Activated CD8-positive, alpha-beta memory T cell treated with anti-CD3 and anti-CD28 coated beads, Interleukin-2, amount 50 U/mL, for 4 hours (primary cell): ENCODE data around the gene MEGF11.

Experiments
- DNase-seq: peaks from one replicate; pipeline ENCODE4 v3.0.0-alpha.2; 2020

MEGF11 gene

DNA sequence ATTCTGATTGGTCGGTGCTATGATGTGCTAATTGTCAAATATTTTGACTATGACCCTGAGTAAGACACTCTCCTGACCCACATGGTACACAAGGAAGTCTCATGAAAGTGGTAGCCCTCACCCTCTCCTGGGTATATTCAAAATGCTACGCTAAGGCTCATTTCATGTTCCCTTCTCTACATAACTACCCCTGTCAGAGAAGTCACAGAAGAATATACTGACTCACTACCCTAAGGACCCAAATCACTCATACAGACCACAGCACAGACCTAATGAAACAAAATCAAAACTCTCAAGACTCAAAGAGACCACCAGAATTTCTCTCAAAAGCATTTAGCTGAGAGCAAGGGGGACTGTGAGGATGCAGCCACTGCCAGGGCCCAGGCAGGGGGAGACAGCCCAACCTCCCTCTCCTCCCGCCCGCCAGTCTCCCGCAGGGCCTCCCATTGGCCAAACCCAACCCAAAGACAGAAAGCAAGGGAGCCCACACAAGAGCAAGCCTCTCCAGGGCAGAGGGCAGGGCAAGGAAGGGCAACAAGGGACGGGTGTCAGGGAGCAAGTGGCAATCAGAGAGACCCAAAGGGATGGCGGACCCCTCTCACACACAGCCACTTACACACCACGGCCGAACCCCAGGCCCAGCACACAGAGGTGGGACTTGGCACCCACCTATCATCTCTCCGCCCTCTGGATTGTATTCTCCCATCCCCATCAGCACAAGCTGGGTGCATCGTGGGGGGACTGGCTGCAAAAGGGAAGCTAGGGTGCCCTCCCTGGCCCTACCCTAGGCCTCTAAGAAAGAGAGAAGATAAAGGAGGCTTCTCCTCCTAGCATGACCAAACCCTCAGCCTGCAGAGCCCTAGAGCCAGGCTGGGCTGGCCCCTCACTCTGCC is 41.6 kb downstream of the MEGF11 start:
- no peak for DNase-seq

DNA sequence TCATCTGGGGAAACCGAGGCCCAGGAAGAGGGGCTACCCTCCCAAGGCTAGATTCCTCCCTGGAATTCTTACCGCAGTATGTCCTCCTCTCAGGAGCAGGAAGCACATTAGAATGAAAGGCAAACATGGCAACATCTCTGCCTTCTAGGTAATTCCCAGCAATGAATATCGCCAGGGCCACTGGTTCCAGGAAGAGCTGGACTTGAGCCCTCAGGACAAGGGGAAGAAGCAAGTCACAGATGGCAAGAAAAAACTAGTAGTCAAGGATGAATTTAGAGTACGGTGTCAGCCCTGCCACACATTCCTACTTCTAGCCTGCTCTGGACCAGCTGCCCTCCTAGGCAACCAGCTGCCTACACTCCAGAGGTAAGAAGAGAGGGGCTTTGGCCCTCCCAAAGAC is 42.9 kb downstream of the MEGF11 start:
- DNase-seq: no peak

DNA sequence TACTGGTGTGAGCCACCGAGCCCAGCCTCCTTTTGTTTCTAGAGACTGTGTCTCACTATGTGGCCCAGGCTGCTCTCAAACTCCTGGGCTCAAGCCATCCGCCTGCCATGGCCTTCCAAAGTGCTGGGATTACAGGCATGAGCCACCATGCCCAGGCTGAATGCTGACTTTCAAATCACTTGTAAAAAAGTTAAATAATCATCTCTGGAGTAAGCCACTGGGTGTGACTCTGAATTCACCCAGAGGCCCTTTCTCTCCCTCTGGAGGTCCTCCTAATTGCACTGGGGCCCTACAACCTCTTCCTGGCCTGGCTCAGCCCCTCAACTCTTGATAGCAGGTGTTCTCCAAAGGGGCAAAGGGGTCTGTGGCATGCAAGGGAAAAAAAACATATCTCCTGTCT is 54.8 kb downstream of the MEGF11 start:
- no peak for DNase-seq

DNA sequence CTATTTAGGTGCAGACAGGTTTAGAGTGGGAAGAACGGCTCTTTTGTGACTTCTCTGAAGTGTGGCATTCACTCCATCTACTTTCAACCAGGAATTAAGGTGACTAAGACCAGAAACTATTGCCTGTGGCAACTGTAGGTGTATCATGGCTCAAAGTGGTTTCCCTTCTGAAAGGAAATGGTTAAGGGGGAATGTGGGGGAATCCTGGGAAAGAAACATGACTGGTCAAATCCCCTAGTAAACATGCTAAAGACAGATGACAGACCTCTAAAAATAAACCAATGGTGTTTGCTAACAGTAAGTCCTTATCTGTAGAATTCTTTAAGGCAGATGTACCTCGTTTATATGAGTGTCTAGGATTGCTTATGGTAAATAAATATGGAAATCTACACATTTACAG is 56.9 kb downstream of the MEGF11 start:
- no peak for DNase-seq

DNA sequence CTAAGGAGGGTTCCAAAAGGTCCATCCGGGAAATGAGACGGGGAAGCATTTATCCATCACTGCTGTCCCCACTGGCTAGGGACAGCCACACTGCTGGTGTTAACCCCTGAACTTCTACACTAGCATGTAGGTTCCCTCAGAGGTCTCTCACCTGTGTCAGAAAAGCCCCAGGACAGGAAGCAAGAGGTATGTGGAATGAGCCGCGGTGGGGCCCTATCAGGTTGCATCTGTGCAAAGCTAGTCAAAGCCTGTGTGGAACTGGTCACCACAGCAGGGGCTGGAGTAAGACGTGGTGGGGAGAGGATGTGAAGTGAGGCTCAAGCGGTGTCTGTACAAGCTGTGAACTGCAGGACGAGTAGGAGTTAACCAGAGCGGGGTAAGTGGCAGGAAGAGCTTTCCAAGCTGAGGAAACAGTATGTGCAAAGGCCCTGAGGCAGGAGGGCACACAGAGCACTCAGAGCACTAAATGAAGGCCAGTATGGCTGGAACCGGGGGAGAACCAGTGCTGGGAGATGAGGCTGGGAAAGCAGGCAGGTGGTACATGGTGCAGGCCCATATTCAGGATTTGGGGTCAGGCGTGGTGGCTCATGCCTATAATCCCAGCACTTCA is 57.8 kb downstream of the MEGF11 start:
- no peak for DNase-seq

DNA sequence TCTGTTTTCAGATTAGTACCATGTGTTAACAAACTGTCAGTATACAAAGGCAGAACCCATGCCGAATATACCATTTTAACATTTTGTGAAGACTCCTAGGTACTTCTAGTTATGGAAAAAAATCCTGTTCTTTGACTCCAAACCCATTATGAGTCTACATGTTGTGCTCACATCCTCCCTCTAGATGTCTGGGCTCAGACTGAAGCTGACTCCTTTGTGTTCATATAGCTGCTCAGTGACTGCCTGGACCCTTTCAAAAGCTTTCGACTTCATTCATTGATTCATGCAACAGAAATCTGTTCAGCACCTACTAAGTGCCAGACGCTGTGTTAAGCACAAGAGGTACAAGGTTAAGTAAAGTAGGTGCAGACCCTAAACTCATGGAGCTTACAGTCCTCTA is 60.5 kb downstream of the MEGF11 start:
- DNase-seq: no peak

DNA sequence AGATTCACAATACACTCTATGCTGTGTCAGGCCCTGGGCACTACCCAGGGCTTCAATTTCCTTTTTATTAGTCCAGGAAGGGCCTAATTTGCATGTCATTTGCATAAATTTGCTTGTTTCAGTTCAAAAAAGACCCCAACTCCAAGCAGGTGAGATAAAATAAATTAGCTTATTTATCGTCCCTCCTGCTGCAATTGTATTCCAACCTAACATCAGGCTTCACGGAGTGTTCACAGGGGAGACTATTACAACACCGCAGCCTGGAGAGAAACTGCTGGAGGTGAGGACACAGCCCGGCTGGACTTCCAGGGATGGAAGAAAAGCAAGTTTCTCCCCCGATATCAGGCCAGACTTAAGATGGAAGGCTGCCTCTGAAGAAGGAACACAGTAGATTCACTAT is 62.8 kb downstream of the MEGF11 start:
- DNase-seq: no peak

DNA sequence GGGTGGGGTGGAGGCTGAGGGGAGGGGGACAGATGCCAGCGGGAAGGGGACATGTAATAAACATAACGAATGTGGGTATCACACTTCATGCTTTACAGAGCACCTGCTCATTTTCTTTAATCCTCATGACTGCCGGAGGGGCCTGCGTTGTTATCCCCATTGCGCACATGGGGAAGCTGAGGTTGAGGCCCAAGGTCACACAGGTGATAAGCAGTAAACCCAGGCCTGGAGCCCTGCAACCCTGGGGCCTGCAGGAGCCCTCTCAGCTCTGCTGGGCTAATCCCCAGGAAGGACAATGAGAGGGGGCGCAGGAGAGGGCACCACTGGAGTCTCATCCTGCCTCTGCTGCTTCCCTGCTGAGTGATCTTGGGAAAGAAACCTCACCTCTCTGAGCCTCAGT is 64.3 kb downstream of the MEGF11 start:
- no peak for DNase-seq

DNA sequence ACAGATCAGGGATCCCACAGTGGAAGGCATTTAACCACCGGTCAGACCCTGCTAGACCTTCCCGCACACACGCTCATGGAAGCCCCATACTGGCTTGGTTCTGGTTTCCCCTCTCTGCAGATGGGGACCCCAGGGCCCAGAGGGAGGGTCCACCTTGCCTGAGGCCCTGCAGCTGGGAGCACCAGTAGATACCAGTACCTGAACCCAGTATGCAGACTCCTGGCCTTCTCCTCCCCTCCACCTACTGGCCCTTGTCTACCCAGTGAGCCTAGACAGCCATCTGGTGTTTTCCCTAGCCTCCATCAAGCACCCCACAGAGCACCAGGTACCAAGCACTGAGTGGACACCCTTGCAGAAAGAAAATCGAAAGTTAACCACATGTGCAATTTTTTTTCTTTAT is 65.1 kb downstream of the MEGF11 start:
- DNase-seq: no peak

DNA sequence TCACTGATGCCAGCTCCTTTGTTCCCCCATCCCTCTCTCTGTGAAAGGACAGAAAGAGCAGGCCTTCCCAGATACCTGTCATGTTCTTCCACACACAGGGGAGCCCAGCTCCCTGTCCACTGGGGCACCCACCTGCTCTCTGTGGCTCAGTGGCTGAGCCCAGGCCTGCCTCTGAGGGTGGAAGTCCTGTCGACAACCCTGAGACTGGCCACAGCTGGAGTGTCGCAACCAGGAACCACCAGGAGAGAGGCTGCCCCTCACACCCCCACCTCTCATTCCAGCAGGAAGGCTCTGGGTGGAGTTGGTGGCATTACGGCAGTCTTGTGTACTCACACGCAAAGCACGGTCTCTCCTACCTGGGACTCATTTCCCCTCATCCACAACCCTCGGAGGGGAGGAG is 66.3 kb downstream of the MEGF11 start:
- DNase-seq: no peak

DNA sequence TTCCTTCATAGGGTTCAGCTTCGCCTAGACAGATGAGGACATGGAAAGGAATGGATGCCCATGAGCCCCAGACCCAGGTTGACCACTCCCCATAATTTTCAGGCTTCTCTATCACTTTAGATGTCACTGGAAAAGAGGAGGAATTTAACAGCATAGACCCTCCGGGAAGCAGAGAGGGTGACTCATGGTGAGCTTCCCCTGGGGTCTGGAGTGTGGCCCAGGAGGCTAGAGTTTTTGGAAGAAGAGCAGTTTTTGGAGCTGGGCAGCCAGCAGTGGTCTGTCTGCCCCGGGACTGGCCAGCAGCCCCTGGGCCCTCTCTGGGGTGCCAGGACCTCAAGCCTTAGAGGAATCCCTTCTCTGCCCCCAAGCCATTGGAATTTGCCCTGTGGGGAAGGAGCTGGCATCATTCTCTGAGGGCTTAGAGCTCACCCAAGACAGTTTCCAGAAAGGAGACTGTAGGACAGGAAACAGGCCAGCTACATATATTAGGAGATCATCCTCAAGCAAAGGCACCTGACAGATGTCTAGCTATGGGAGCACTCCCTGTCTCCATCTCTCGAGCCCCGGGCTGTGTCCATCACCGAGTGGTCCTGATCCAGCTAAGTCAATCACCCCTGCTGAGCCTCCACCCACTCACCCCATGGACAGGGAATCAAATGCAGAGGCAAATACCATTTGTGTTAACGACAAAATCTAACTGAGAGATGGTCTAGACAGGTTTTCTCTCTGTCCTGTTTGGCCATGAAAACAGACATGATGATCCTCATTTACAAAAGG is 67.3 kb downstream of the MEGF11 start:
- DNase-seq: no peak

DNA sequence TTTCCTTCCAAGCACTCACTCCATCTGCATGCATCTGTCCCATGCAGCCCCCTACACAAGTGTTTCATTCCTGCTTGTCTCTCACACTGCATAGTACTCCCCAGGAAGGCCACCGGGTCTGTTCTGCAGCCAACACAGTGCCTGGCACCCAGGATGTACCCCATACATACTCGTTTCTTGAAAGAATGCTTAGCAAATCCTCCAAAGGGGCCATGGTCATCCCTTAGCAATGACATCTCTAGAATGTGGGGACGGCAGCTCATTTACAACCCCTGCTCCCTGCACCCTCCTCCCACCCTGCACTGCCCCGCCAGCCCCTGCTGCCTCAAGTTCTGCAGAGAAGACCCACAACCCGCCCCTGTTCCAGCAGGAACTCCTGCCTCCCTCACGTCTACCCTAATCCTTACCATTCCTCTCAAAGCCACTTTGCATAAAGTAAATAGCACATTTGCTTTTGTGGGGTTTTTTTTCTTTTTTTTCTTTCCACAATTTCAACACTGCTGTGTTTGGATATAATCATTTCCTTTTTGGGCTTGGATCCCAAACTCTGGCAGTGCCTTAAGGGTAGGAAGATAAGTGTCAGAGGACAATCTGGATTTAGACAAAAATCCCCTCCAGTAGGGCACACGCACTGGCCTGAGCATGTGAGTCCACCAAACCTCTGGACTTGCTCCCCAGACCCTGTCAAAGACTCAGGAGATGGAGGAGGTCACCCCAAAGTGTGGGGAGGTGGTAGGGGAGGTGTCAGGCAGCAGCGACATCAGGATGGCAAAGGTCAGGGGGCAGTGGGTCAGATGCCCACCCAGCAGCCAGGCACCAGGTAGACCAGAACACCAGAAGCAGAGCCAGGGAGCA is 68.4 kb downstream of the MEGF11 start:
- DNase-seq: no peak

DNA sequence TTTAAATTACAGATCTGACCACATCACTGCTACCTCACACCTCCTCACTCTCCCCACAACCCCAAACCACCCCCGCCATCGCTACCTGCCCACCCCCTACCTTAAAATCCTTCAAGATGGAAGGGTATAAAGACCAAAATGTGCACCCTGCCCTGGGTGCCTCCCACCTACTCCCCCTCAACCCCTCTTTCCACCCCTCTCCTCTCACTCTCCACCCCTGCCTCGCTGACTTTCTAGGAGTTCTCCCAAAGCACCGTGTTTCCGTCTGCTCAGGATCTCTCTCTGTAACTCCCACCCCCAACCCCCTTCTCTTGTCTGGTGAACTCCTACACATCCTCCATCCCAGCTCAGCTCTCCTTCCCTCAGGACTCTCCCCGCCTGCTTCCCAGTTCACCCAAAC is 69.1 kb downstream of the MEGF11 start:
- no peak for DNase-seq

DNA sequence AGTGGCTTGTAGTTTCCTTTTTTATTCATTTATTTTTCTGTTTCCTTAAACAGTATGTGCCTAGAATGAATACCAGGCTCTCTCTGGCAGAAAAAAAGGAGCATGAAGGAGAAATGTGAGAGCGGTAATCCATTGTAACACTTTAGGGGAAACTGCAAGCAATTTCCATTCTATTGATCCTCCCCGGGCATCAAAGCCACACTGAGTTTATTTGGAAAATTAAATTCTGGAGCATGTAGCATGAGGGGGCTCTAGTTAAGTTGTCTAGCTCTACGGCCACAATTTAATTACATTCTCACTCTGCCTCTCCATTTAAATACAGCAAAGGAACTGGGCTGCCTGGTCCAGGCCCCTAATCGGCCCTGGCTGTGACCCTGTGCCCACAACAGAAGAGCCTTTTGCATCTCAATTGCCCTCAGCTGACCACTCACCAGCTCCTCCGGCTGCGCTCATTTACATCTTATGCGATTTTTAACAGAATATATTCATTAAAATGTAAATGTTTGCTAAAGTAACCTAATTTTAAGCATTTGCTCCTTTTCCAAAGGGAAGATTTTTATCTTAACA is 72.9 kb downstream of the MEGF11 start:
- no peak for DNase-seq

DNA sequence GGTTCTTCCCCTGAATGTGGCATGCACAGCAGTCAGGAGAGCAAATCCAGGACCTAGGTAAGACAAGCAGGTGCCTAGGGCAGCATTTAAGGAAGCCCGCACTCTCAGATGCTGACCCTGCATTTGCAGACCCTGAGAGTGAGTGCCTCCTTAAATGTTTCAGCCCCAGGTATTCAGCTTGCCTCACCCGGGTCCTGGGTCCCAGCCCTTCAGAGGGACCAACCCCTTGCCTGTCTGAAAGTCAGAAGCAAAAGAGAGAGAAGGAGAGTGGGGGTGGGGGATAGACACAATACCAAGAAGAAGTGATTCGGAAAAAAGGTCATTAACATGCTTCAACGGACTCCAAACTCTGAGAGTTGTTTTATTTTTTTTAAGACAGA is 75.0 kb downstream of the MEGF11 start:
- DNase-seq: no peak

DNA sequence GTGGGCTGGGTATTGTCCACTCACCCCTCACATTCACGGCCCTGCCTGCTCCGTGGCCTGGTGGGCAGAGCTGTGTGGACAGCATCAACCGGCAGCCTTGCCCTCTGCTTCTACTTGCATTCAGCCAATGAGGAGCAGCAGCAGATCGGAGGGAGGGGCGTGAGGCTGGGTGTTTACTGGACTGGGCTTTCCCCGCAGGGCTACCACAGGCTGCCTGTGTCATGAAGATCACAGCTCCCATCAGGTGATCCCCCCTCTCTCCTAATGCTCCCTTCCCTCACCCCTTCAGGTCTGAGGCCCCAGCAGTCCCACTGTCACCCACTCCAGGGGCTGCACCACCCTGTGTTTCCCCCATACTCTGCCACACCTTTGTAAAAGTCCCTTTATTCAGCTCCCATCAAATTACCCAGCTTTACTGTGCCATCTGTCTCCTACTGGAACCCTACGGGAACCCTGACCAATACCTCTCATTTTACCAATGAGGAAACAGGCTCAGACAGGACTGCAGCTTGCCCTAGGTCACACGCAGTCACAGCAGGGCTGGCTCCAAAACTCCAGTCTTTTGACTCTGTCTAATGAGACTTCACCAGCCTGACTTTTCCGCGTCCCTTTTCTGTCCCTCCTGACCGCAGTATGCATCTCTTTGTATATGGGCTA is 81.1 kb downstream of the MEGF11 start:
- DNase-seq: no peak

DNA sequence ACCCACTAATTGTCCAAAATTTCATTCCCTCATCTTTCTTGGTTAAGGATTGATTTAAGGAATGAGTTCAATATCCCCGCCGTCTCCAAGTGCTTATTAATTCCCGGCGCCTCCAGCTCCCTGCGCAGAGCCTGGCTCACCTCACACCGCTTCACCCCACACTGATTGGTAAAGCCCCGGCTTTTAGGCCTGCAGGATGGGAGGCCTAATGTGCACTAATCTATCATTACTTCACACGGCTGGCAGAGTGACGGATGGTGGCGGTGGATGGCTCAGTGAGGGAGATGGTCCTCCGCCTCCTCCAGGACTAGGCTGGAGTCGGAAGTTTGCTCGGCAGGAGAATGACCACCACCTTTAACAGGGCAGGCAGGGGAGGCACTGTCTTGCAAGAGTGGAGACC is 81.7 kb downstream of the MEGF11 start:
- no peak for DNase-seq

DNA sequence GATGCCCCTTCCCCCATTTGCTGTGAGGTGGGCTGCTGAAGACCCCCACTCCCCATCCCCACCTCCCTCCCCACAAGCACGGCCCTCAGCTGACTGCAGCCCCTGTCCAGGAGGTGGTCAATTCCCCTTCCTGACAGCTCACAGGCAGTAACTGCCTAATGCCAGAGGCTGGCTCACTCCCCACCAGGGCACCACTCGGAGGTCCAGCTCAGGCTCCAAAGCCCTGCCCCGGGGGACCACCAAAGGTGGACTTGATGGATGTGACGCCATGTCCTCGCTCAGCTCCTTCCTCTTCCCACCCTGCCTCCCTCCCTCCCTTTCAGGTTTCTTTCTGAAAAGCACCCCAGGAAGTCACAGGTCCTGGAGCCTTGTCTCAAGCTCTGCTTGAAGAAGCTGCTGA is 82.8 kb downstream of the MEGF11 start:
- no peak for DNase-seq

DNA sequence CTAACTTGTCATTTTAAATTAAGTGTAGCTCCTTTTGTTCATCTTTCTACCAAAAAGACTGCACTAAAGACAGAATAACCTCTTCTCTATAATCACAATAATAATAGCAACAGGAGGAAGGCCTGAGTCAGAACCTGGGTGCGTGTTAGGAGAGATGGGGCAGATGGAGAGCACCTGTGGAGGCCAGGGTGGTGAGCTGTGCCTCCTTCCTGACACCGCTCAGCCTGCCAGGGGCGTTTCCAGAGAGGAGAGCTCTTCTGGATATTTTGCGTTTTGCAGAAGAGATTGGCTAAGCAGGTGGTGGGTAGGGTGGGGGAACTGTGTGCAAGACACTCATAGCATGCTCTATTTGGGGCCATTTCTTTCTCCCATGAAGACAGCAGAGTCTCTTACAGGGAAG is 83.5 kb downstream of the MEGF11 start:
- DNase-seq: no peak

DNA sequence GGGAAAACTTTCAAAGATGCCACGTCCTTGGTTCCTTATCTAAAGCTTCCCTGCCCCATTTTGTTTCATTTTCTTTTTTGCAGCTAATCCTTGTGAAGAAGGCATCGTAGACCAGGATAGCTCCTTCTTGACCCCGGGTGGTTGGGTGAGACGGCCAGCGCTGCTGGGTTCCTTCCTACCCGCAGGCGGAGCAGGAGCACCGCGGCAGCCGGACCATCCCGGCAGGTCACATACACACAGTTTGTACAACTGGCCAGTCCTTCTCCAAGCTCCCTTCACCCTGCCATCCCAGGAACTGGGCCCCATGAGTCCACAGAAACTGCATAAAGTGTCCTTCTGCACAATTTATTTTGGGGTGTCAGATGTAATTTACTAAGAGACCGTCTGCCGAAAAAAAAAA is 83.9 kb downstream of the MEGF11 start:
- DNase-seq: no peak

DNA sequence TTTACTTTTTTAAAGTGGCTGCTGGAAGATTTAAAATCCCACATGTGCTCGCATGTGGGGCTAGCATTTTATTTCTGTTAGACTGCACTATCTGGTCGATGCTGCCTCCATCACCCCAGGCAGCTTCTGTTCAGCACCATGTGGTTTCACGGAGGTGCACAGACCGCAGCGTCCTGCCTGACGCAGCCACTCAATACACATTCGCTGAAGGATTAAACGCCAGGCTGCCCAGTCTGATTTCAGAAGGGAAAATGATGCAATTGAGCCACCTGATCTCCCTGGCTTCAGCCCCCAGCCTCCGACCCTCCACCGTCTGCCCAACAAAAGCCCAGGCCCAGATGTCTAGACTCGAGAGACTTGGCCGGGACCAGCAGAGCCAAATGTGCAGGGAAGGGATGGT is 84.5 kb downstream of the MEGF11 start:
- DNase-seq: no peak

DNA sequence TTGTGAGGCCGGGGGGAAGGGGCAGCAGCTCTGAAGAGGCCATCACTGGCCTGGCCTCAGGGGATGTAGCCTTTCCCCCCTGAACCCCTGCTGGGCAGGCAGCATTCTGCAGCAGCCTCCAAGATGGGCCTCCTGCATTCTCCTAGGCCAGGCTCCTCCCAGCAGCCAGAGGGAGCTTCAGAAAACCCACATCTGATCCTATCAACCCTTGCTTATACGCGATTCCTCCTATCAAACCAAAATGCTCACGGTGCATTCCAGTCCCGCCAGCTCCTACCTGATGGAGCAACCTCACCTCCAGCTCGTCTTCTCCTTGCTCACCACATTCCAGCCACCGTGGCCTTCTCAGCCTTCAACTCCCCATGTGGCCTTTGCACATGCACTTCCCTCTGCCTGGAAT is 85.7 kb downstream of the MEGF11 start:
- DNase-seq: no peak
